Activated naive CD4-positive, alpha-beta T cell treated with anti-CD3 and anti-CD28 coated beads for 36 hours (primary cell): ENCODE data around the gene ITIH1. TPM values are rescaled to one million over a fixed set of nuclear protein-coding genes. Genes with fewer than 3 reads are reported as not detected.

Experiments
- CTCF ChIA-PET: fragments of 350-600 bp; sonication (Branson Sonifier 250); formaldehyde crosslinking; loops from one replicate; lab custom pipeline; 2021; ENCODE audit warnings: antibody characterized with exemption; lab: Charles Lee
- DNase-seq: peaks from one replicate; pipeline ENCODE4 v3.0.0-alpha.2; 2020
- H3K27ac Mint-ChIP-seq: one replicate; pipeline ENCODE4 v1.8.0; 2021; ENCODE audit warnings: mild to moderate bottlenecking, mixed read lengths
- H3K27me3 Mint-ChIP-seq: one replicate; pipeline ENCODE4 v1.8.0; 2021; ENCODE audit warnings: low read depth, mixed read lengths
- H3K36me3 Mint-ChIP-seq: one replicate; pipeline ENCODE4 v1.8.0; 2021; ENCODE audit warnings: low read depth, mixed read lengths
- H3K4me1 Mint-ChIP-seq: one replicate; pipeline ENCODE4 v1.8.0; 2021; ENCODE audit warnings: low read depth, mixed read lengths
- H3K4me3 Mint-ChIP-seq: one replicate; pipeline ENCODE4 v1.8.0; 2021; ENCODE audit warnings: mild to moderate bottlenecking, moderate library complexity, mixed read lengths
- H3K9me3 Mint-ChIP-seq: one replicate; pipeline ENCODE4 v1.8.0; 2021; ENCODE audit warnings: mixed read lengths
- intact Hi-C: fragments of 100-400 bp; cut with micrococcal nuclease; formaldehyde crosslinking; loops from one replicate; pipeline ENCODE4 v1.15.1; 2023
- total RNA-seq, 2 experiments: library from RNA; stranded (reverse); gene quantifications; one replicate each; pipeline ENCODE4 v1.2.3, GENCODE V29; 2021

ITIH1 gene
- total RNA-seq, 2 experiments from 2014 or later, result not detected

DNA sequence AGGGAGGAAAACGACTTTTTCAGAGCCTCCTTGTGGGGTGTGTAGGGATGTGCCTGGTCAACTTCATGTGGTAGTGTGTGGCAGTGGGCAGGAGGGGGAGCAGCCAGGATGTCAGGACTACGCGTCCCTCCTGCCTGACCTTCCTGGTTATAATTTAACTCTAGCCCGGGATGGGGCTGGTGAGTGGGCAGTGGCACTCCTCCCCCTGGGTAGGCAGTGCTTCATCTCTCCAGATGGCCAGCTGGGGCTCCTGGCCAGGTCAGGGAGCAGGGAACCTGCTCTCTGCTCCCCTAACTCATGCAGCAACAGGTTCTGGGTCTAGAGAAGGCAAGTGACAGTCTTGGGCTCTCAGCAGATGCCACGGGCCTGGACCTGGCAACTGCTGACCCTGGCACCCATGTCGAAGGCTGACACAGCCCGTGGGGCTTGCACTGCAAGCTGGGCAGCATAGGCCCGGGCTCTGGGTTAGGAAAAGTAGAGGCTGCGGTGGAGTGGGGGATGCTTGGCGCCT lies 50.5 kb downstream of the ITIH1 start:
- Mint-ChIP-seq H3K9me3 (no peaks in the 10 kb centered on the region), H3K4me3 (no peak overlapping the region), H3K36me3 (no peaks in the 10 kb centered on the region), H3K27me3 (no peaks in the 10 kb centered on the region), H3K27ac (no peak overlapping the region), H3K4me1 (no peaks in the 10 kb centered on the region)
- DNase-seq, result no peak
- CTCF ChIA-PET, result no interaction called here
- intact Hi-C loops, result no loop called here

GRCh38 chr3:52829482-52829881 lies 52.1 kb downstream of the ITIH1 start:
- no peak for DNase-seq
- intact Hi-C loops, result no loop called here
- Mint-ChIP-seq H3K4me1 (no peaks in the 10 kb centered on the region), H3K4me3 (no peak overlapping the region), H3K27me3 (no peaks in the 10 kb centered on the region), H3K36me3 (no peaks in the 10 kb centered on the region), H3K27ac (no peak overlapping the region), H3K9me3 (no peaks in the 10 kb centered on the region)
- CTCF ChIA-PET, result no interaction called here

GRCh38 chr3:52829906-52830463 lies 52.6 kb downstream of the ITIH1 start:
- Mint-ChIP-seq H3K4me3 (no peak overlapping the region), H3K36me3 (no peaks in the 10 kb centered on the region), H3K9me3 (no peaks in the 10 kb centered on the region), H3K27ac (no peak overlapping the region), H3K27me3 (no peaks in the 10 kb centered on the region), H3K4me1 (no peaks in the 10 kb centered on the region)
- DNase-seq, result no peak
- CTCF ChIA-PET, result no interaction called here
- intact Hi-C loops, result no loop called here

DNA sequence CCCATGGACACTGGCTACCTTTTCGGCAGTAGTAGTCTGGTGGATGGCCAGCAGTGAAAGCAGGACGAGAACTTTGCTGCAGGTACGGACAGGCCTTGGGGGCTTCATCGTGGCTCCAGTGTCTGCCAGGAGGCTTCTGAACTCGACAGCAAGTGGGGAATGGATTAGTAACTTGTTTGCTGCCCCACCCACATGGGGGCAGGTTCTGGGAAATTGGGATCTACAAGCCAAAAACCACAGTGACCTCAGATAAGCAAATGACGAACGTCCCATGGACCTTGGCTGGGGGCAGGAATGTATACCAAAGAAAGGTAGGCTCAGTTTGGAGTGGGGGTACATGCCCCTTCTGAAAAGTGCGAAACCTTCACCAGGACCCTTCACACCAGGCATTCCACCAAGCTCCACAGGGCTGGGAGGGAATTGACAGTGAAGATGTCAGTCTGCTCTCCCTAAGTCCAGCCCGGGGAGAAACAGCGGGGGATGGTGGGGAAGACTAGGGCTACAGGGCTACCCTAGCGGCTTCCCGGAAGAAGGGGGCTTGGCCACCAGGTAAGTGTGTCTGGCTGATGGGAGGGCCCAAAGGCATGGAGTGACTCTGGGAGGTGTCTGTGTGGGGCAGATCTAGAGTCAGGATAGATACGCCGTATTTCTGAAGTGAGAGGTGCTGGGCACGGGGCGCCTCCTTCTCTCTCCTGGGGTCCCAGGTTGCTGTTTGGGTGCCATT lies 53.3 kb downstream of the ITIH1 start, which contains the start of gene ITIH4:
TSS of gene ITIH4 (minus strand) at position 138 of the 724 bp plus-strand sequence. CDS start at position 108, 30 bp downstream.
- CTCF ChIA-PET, result no interaction called here
- no peaks in the 10 kb centered on the region for H3K4me1 Mint-ChIP-seq
- no peak for DNase-seq
- no peak within 1 kb of the TSS for H3K4me3 Mint-ChIP-seq
- no peaks in the 10 kb centered on the region for H3K9me3 Mint-ChIP-seq
- H3K36me3 Mint-ChIP-seq, result no peaks in the 10 kb centered on the region
- intact Hi-C loops, result no loop called here
- H3K27ac Mint-ChIP-seq, result no peak within 1 kb of the TSS
- H3K27me3 Mint-ChIP-seq, result no peaks in the 10 kb centered on the region

DNA sequence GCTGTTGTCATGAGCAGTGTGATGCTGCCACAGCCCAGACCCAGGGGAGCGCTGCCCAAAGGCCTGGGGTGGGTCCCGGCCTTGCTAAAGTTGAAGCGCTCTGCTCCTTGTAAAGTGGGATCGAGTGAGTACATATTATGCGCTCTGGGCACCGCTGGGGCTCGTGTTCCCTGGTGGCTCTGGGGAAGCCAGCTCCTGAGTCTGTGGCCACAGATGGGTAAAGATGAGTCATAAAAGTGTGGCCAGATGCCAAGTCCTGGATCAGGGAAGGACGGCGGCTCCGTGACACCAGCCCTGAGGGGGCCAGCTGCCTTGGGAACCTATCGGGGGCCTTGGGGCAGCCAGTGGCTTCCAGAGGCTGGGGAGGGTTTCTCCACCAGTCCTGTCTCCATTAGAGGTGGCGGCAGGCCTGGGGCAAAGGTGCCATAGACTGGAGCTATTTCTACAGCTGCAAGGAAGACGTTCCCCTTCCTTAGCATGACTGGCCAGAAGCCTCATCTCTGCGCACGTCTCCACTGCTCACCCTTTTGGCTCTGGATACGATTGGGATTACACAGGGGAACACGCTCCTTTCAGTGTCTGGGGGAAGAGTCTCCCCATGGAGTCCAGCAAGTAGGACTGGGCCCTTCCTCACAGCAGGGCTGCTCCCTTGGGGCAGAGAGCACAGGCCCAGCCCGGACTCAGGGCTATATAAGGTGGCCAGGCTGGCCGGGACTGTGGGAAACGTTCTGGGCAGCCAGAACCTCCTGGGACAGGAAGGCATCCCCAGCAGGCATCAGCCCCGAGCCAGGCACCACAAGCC lies 54.3 kb downstream of the ITIH1 start:
- H3K27ac Mint-ChIP-seq, result no peak overlapping the region
- H3K27me3 Mint-ChIP-seq, result no peaks in the 10 kb centered on the region
- no peaks in the 10 kb centered on the region for H3K36me3 Mint-ChIP-seq
- DNase-seq, result no peak
- intact Hi-C loops, result no loop called here
- H3K9me3 Mint-ChIP-seq, result no peaks in the 10 kb centered on the region
- CTCF ChIA-PET, result no interaction called here
- no peak overlapping the region for H3K4me3 Mint-ChIP-seq
- no peaks in the 10 kb centered on the region for H3K4me1 Mint-ChIP-seq

GRCh38 chr3:52833202-52833601 lies 55.8 kb downstream of the ITIH1 start:
- CTCF ChIA-PET, result interaction anchor here (1.0 kb wide), 1 partner anchor 10 kb away, joined by 3 read pairs; no protein-coding TSS in a partner anchor
- no peaks in the 10 kb centered on the region for H3K9me3 Mint-ChIP-seq
- intact Hi-C loops, result no loop called here
- peaks cover 7% of the 10 kb centered on the region for H3K4me1 Mint-ChIP-seq
- no peak overlapping the region for H3K4me3 Mint-ChIP-seq
- no peak overlapping the region for H3K27ac Mint-ChIP-seq
- no peaks in the 10 kb centered on the region for H3K36me3 Mint-ChIP-seq
- no peaks in the 10 kb centered on the region for H3K27me3 Mint-ChIP-seq
- no peak for DNase-seq

DNA sequence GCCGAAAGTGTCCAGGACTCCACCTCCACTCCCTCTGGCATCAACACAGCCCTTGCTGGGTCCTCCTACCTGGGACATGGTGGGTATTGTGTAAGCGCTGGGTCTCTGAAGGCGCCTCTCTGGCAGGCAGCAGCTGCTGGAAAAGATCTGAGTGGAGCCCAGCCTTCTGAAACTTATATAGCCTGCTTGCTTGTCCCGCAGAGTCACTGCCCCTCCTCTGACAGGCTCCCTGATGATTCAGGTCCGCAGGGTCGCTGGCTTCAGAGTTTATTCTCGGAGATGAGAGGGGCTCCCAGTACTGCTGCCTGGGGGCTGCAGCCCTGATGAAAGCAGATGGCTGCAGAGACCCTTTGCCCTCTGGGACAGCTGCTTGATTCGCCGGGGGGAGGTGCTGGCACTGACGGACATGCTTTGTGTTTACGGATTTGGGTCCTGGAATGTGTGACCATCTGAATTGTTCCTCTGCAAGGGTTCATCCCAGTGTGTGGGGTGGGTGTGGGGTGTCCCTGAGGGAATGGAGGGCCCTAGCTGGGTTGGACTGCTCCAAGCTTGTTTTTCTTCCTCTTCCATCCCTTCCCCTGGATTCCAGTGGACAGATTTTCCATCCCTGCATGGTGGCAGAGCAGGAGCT lies 57.6 kb downstream of the ITIH1 start, which contains the start of gene MUSTN1:
TSS of gene MUSTN1 (minus strand) at position 149 of the 631 bp plus-strand sequence. CDS start at position 78, 71 bp downstream.
- Mint-ChIP-seq H3K36me3 (no peaks in the 10 kb centered on the region), H3K27ac (no peak within 1 kb of the TSS), H3K9me3 (no peaks in the 10 kb centered on the region), H3K4me3 (no peak within 1 kb of the TSS), H3K4me1 (peaks cover 20% of the 10 kb centered on the region), H3K27me3 (no peaks in the 10 kb centered on the region)
- intact Hi-C loops, result no loop called here
- CTCF ChIA-PET, result interaction anchor here (0.8 kb wide), 1 partner anchor 14 kb away, joined by 3 read pairs; no protein-coding TSS in a partner anchor
- DNase-seq, result no peak

- H3K36me3 Mint-ChIP-seq, result peaks cover 3% of the 10 kb centered on the region
- intact Hi-C loops, result no loop called here
- peaks cover 20% of the 10 kb centered on the region for H3K4me1 Mint-ChIP-seq
- H3K4me3 Mint-ChIP-seq, result no peak overlapping the region
- CTCF ChIA-PET, result interaction anchor here (0.6 kb wide), 1 partner anchor 452 kb away, joined by 3 read pairs; no protein-coding TSS in a partner anchor
- no peaks in the 10 kb centered on the region for H3K9me3 Mint-ChIP-seq
- no peaks in the 10 kb centered on the region for H3K27me3 Mint-ChIP-seq
- DNase-seq, result no peak
- H3K27ac Mint-ChIP-seq, result no peak overlapping the region
Observed at GRCh38 chr3:52835766-52836470, 58.5 kb downstream of the ITIH1 start.

DNA sequence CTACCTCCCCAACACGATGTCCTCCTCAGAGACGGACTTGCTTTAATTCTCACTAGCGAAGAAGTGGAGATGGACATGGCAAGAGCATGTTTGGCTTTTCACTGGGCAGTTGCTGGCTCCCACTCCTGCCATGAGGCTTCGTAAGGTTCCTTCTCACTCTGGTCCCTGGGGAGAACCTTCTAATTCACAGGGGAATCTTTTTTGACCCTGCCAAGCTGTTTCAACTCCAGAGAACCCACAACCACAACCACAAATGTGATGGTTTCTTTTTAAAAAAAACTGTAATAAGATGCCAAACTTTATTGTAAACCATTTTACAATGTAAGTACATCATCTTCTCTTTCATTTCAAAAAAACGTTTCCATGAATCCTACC lies 59.1 kb downstream of the ITIH1 start:
- CTCF ChIA-PET, result interaction anchor here (0.5 to 0.8 kb wide), 2 partner anchors 12 to 14 kb away, joined by 3 to 6 read pairs; no protein-coding TSS in a partner anchor
- Mint-ChIP-seq H3K4me3 (no peak overlapping the region), H3K27me3 (no peaks in the 10 kb centered on the region), H3K27ac (no peak overlapping the region), H3K36me3 (peaks cover 3% of the 10 kb centered on the region), H3K9me3 (no peaks in the 10 kb centered on the region), H3K4me1 (peaks cover 20% of the 10 kb centered on the region)
- DNase-seq, result no peak
- intact Hi-C loops, result no loop called here

- intact Hi-C loops, result no loop called here
- H3K4me1 Mint-ChIP-seq, result peaks cover 20% of the 10 kb centered on the region
- CTCF ChIA-PET, result interaction anchor here (0.5 to 1.6 kb wide), 4 partner anchors 11 to 16 kb away, joined by 3 to 12 read pairs (median 4); no protein-coding TSS in a partner anchor
- H3K4me3 Mint-ChIP-seq, result no peak overlapping the region
- H3K9me3 Mint-ChIP-seq, result no peaks in the 10 kb centered on the region
- H3K27ac Mint-ChIP-seq, result no peak overlapping the region
- no peaks in the 10 kb centered on the region for H3K27me3 Mint-ChIP-seq
- H3K36me3 Mint-ChIP-seq, result peaks cover 3% of the 10 kb centered on the region
- no peak for DNase-seq
Observed at GRCh38 chr3:52836986-52837385, 59.6 kb downstream of the ITIH1 start.

GRCh38 chr3:52838561-52839267 lies 61.3 kb downstream of the ITIH1 start:
- Mint-ChIP-seq H3K9me3 (no peaks in the 10 kb centered on the region), H3K36me3 (peaks cover 3% of the 10 kb centered on the region), H3K27ac (no peak overlapping the region), H3K4me3 (no peak overlapping the region), H3K4me1 (peaks cover 20% of the 10 kb centered on the region), H3K27me3 (no peaks in the 10 kb centered on the region)
- intact Hi-C loops, result no loop called here
- CTCF ChIA-PET, result interaction anchor here (0.5 to 1.9 kb wide), 5 partner anchors 10 to 95 kb away, joined by 3 to 13 read pairs (median 5); no protein-coding TSS in a partner anchor
- DNase-seq, result peak; percentile 24
